GM12872 (cell line): Measurements from ENCODE around the gene TSPEAR.

Experiments used
- TF ChIP-seq, protein P1 (sequence below): IDR thresholded peaks from 3 replicates; pipeline ENCODE4 v1.5.1; 2011; ENCODE audit warnings: low read depth, mild to moderate bottlenecking, low read length, moderate library complexity; ENCODE audit not compliant: insufficient read depth

Gene TSPEAR

DNA sequence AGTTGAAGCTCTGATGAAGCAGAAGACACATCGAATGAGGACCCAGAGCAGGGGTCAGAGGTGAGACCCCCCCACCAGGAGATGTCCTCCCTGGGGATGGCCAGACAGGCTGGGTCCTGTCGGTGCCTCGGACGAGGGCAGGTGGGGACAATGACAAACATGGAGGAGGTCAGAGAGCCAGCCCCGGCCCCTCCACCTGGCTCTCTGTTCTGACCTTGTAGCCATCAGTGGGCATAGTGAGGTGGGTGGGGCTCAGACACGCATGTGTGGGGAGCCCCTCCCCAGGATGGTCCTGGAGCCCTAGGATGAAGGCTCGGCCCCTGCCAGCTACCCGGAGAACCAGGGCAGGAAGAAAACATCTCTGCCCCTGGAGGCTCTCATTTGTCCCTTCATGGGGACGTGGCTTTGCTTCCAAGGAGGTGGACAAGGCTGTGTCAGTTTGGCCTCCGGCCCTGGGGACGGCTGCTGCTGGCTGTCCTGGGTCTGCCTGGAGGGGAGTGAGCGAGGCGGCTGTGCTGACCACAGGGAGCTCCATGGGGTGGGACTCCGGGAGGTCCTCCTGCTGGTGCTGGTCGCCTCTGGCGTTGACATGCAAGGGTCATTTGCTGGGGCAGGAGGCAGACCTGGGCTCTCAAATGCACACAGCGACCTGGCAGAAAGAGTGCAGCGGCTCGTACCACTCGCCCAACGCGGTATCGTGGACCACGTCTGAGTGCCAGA lies 121.6 kb downstream of the TSPEAR start:
- TF ChIP-seq, protein P1, sequence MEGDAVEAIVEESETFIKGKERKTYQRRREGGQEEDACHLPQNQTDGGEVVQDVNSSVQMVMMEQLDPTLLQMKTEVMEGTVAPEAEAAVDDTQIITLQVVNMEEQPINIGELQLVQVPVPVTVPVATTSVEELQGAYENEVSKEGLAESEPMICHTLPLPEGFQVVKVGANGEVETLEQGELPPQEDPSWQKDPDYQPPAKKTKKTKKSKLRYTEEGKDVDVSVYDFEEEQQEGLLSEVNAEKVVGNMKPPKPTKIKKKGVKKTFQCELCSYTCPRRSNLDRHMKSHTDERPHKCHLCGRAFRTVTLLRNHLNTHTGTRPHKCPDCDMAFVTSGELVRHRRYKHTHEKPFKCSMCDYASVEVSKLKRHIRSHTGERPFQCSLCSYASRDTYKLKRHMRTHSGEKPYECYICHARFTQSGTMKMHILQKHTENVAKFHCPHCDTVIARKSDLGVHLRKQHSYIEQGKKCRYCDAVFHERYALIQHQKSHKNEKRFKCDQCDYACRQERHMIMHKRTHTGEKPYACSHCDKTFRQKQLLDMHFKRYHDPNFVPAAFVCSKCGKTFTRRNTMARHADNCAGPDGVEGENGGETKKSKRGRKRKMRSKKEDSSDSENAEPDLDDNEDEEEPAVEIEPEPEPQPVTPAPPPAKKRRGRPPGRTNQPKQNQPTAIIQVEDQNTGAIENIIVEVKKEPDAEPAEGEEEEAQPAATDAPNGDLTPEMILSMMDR: no peak

DNA sequence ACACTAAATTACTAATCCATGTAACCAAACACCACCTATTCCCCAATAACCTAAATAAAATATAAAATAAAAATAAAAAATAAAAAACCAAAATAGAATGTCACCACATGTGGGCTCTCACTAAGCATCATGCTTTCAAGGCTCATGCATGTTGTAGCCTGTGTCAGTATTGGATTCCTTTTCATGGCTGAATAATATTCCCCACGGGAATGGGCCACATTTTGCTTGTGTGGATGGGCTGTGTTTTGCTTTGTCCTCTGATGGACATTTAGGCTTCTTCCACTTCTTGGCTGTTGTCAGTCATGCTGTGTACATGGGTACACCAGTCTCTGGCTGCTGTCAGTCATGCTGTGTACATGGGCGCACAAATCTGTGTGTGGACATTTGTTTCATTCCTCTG lies 122.3 kb downstream of the TSPEAR start:
- TF ChIP-seq, protein P1: no peak

- TF ChIP-seq, protein P1: no peak
These were observed 125.5 kb downstream of the TSPEAR start for GRCh38 chr21:44585892-44586291.

DNA sequence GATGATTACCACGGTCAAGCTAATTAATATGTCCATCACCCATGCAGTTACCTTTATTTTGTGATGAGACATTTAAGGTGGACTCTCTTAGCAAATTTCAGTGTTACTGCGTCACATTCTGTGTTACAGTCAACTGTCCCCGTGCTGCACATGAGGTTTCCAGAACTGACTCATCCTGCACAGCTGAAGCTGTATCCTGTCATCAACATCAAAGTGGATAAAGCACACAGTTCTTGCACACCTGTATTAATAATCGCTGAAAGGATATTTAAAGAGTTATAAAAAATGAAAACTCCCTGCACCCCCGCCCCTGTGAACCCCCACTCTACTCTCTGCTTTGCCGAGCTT lies 127.6 kb downstream of the TSPEAR start:
- TF ChIP-seq, protein P1: no peak

GRCh38 chr21:44583089-44583799 lies 128.1 kb downstream of the TSPEAR start:
- TF ChIP-seq, protein P1: no peak

DNA sequence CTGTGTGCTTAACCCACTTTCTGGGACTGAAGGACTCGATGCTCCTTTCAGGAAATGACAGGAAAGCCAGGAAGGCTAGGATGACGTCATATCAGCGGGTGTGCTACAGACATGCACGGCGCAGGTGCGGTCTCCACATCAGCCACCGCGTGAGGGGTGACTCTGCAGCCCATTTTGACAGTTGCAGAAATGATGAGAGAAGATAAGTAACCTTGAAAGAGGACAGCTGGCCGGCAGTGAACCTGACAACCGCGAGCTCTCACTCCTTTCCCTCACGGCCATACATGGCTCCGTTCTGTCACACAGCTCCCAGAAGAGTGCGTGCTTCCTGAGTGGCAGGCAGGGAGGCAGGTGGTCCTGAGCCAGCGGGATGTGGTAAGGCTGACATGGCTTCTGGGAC lies 129.3 kb downstream of the TSPEAR start:
- TF ChIP-seq, protein P1: no peak

GRCh38 chr21:44581158-44581557 lies 130.2 kb downstream of the TSPEAR start:
- TF ChIP-seq, protein P1: no peak
